CD4-positive, alpha-beta T cell (primary cell): ENCODE measurements around the gene SMIM12. TPM values are rescaled to one million over a fixed set of nuclear protein-coding genes. Genes with fewer than 3 reads are reported as not detected.

Source experiments
- ATAC-seq: fragments of 200-7000 bp; cut with Tn5 transposase; one replicate; pipeline ENCODE4 v1.10.0; 2022; ENCODE audit warnings: mild to moderate bottlenecking; ENCODE audit not compliant: poor library complexity
- CTCF ChIA-PET: fragments of 350-600 bp; sonication (Branson Sonifier 250); formaldehyde crosslinking; loops from one replicate; lab custom pipeline; 2021; ENCODE audit warnings: antibody characterized with exemption, inconsistent platforms; lab: Charles Lee
- POLR2A ChIA-PET: fragments of 350-600 bp; sonication (Branson Sonifier 250); formaldehyde crosslinking; loops from one replicate; lab custom pipeline; 2021; ENCODE audit warnings: antibody characterized with exemption, inconsistent platforms; lab: Charles Lee
- DNase-seq, 14 experiments: peaks; one replicate each; pipeline ENCODE4 v3.0.0-alpha.2; 2013 to 2020; ENCODE audit warnings: mixed read lengths in 2 of 14
- H3K27ac ChIP-seq, 2 donors: one replicate each; pipeline versions ENCODE4 v1.5.1 to v1.7.0; 2013; ENCODE audit warnings: low read length in 2 of 2, low read depth in 1 of 2, mild to moderate bottlenecking in 1 of 2
- H3K27me3 ChIP-seq, 2 experiments: 1 replicate in 1 of 2; 2 replicates in 1 of 2; pipeline versions ENCODE4 v1.6.1 to v1.7.0; 2013; ENCODE audit warnings: low read length in 2 of 2, control low read depth in 1 of 2, mild to moderate bottlenecking in 1 of 2, moderate library complexity in 1 of 2; ENCODE audit not compliant: insufficient read depth in 2 of 2, control insufficient read depth in 1 of 2
- H3K36me3 ChIP-seq: one replicate; pipeline ENCODE4 v1.6.1; 2013; ENCODE audit warnings: low read length, control low read depth; ENCODE audit not compliant: insufficient read depth
- H3K4me1 ChIP-seq: one replicate; pipeline ENCODE4 v1.6.1; 2013; ENCODE audit warnings: low read length, control low read depth; ENCODE audit not compliant: insufficient read depth
- H3K4me3 ChIP-seq: one replicate; pipeline ENCODE4 v1.5.1; 2013; ENCODE audit warnings: mild to moderate bottlenecking, low read length, moderate library complexity
- H3K9me3 ChIP-seq, 2 experiments: 1 replicate in 1 of 2; 2 replicates in 1 of 2; pipeline versions ENCODE4 v1.6.1 to v1.7.0; 2013; ENCODE audit warnings: low read length in 2 of 2, mild to moderate bottlenecking in 2 of 2, control low read depth in 1 of 2, moderate library complexity in 1 of 2; ENCODE audit not compliant: control insufficient read depth in 1 of 2, insufficient read depth in 1 of 2
- H3K27ac Mint-ChIP-seq: one replicate; pipeline ENCODE4 v1.8.0; 2020; ENCODE audit warnings: mixed read lengths
- H3K27me3 Mint-ChIP-seq: one replicate; pipeline ENCODE4 v1.8.0; 2021; ENCODE audit warnings: mixed read lengths
- H3K36me3 Mint-ChIP-seq: one replicate; pipeline ENCODE4 v1.8.0; 2021; ENCODE audit warnings: low read depth, mixed read lengths
- H3K4me1 Mint-ChIP-seq: one replicate; pipeline ENCODE4 v1.8.0; 2021; ENCODE audit warnings: low read depth, mixed read lengths
- H3K4me3 Mint-ChIP-seq: one replicate; pipeline ENCODE4 v1.8.0; 2020; ENCODE audit warnings: mild to moderate bottlenecking, mixed read lengths
- H3K9me3 Mint-ChIP-seq: one replicate; pipeline ENCODE4 v1.8.0; 2020; ENCODE audit warnings: mixed read lengths
- CTCF ChIP-seq: fragments of 200-600 bp; IDR thresholded peaks from one replicate; pipeline ENCODE4 v1.8.0; 2022; ENCODE audit warnings: antibody characterized with exemption, mild to moderate bottlenecking
- intact Hi-C, 2 experiments: fragments of 100-400 bp; cut with DNase I in 1 of 2; cut with micrococcal nuclease in 1 of 2; formaldehyde crosslinking; loops; one replicate each; pipeline versions ENCODE4 v1.15.1 to v1.9.0; 2023 to 2025; cut with DNase I, micrococcal nuclease
- total RNA-seq, 174 experiments: library from RNA in 2 of 174; stranded (reverse) in 2 of 174; gene quantifications; one replicate each; pipeline ENCODE4 v1.2.3 and lab custom pipeline; 2021 to 2026

Gene SMIM12
- total RNA-seq, 2 experiments from 2014 or later = 43.0 to 44.6 TPM

- Mint-ChIP-seq H3K36me3 (no peaks in the 10 kb centered on the region), H3K27ac (no peak overlapping the region), H3K27me3 (peaks cover 35% of the 10 kb centered on the region), H3K4me3 (no peak overlapping the region), H3K9me3 (no peaks in the 10 kb centered on the region), H3K4me1 (no peaks in the 10 kb centered on the region)
- Histone ChIP-seq H3K27ac (no peak overlapping the region), H3K9me3 (peaks cover 0 to 12% of the 10 kb centered on the region in 2 experiments), H3K4me3 (no peak overlapping the region), H3K36me3 (no peaks in the 10 kb centered on the region), H3K4me1 (no peaks in the 10 kb centered on the region), H3K27me3 (peaks cover 0 to 3% of the 10 kb centered on the region in 2 experiments)
- no peak for DNase-seq
- no peak for TF ChIP-seq CTCF
- intact Hi-C loops = no loop called here
- CTCF ChIA-PET = no interaction called here
- POLR2A ChIA-PET = no interaction called here
- no peak for ATAC-seq
Observed at GRCh38 chr1:34904236-34905097, 44.9 kb upstream of the SMIM12 start.

GRCh38 chr1:34901919-34902318, 42.4 kb upstream of the SMIM12 start:
- no peaks in the 10 kb centered on the region for H3K36me3 ChIP-seq
- Mint-ChIP-seq H3K4me1 (no peaks in the 10 kb centered on the region), H3K9me3 (no peaks in the 10 kb centered on the region), H3K27me3 (peaks cover 24% of the 10 kb centered on the region), H3K4me3 (no peak overlapping the region), H3K27ac (no peak overlapping the region), H3K36me3 (no peaks in the 10 kb centered on the region)
- H3K9me3 ChIP-seq = peaks cover 0 to 12% of the 10 kb centered on the region in 2 experiments
- POLR2A ChIA-PET = no interaction called here
- no peaks in the 10 kb centered on the region for H3K4me1 ChIP-seq
- intact Hi-C loops = no loop called here
- ATAC-seq (no peak), DNase-seq (no peak)
- no peak overlapping the region for H3K27ac ChIP-seq
- no peak overlapping the region for H3K4me3 ChIP-seq
- CTCF ChIA-PET = no interaction called here
- TF ChIP-seq CTCF = no peak
- peaks cover 0 to 3% of the 10 kb centered on the region in 2 experiments for H3K27me3 ChIP-seq

- no peak for TF ChIP-seq CTCF
- ATAC-seq = no peak
- peaks cover 23% of the 10 kb centered on the region for H3K27me3 Mint-ChIP-seq
- Histone ChIP-seq H3K27me3 (no peaks in the 10 kb centered on the region), H3K36me3 (no peaks in the 10 kb centered on the region), H3K27ac (no peak overlapping the region), H3K9me3 (peaks cover 0 to 9% of the 10 kb centered on the region in 2 experiments), H3K4me1 (no peaks in the 10 kb centered on the region), H3K4me3 (no peak overlapping the region)
- no peaks in the 10 kb centered on the region for H3K4me1 Mint-ChIP-seq
- ChIA-PET POLR2A (no interaction called here), CTCF (no interaction called here)
- no peak for DNase-seq
- H3K36me3 Mint-ChIP-seq = no peaks in the 10 kb centered on the region
- intact Hi-C loops = no loop called here
- no peaks in the 10 kb centered on the region for H3K9me3 Mint-ChIP-seq
- H3K4me3 Mint-ChIP-seq = no peak overlapping the region
- H3K27ac Mint-ChIP-seq = no peak overlapping the region
Observed at GRCh38 chr1:34900775-34901502, 41.4 kb upstream of the SMIM12 start.
